ENCODE measurements around the gene ATP8B4.

ATP8B4 gene

DNA sequence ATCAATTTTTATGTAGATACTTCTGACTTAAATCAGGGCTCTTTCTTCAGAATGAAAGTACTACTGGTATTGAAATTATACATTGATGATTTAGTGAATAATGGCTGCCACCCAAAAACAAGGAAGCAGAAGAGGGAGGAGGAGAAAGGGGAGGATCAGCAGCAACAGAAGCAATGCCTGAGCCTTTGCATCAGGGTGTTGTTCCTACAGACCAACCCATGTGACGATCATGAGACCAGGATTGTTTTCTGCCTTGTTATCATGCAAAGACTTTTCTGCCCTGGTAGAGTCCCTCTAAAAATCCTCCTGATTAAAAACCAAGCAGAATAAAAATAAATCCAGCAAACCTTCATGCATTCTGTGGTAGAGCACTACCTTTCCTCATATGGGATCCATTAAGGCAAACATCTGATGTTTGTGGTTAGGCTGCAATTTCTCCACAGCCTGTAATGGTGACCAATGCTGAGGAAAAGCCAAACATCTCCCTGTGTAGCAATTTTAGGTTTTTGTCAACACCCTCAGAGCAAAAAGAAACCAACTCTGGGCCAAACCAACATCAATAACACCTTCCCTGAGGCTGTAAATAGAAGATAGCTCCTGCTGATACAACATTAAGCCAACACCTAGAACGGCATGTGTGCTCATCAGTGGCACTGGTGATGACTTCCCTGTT is 191.7 kb downstream of the ATP8B4 start:
- TF ChIP-seq, protein P1, sequence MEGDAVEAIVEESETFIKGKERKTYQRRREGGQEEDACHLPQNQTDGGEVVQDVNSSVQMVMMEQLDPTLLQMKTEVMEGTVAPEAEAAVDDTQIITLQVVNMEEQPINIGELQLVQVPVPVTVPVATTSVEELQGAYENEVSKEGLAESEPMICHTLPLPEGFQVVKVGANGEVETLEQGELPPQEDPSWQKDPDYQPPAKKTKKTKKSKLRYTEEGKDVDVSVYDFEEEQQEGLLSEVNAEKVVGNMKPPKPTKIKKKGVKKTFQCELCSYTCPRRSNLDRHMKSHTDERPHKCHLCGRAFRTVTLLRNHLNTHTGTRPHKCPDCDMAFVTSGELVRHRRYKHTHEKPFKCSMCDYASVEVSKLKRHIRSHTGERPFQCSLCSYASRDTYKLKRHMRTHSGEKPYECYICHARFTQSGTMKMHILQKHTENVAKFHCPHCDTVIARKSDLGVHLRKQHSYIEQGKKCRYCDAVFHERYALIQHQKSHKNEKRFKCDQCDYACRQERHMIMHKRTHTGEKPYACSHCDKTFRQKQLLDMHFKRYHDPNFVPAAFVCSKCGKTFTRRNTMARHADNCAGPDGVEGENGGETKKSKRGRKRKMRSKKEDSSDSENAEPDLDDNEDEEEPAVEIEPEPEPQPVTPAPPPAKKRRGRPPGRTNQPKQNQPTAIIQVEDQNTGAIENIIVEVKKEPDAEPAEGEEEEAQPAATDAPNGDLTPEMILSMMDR (conservative IDR thresholded peaks at IDR 0.05; ENCODE audit: low read length) = no peak
- DNase-seq (ENCODE audit: low read depth) = peak; percentile 94
- no peak overlapping the region for H3K4me3 ChIP-seq (ENCODE audit: low read length)

DNA sequence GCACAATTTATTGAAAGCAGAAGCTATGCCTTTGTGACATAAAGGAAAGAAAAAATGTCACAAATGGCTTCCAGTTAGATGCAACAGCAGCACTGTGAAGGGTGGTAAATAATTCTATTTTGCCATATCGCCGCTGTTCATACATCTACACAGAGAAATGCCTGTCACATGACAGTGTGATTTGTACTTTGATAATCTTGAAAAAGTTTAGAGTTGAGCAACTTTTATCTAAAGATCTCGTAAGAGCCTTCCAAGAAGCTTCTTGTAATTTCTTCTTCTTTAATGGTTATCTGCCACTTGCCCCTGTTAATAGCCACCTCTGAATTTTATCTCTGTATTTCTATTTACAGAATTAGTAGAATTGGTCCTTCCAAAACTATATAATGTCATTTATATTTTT is 192.3 kb downstream of the ATP8B4 start:
- H3K4me3 ChIP-seq (ENCODE audit: low read length) = no peak overlapping the region
- TF ChIP-seq, protein P1 (conservative IDR thresholded peaks at IDR 0.05; ENCODE audit: low read length) = no peak
- no peak for DNase-seq (ENCODE audit: low read depth)

DNA sequence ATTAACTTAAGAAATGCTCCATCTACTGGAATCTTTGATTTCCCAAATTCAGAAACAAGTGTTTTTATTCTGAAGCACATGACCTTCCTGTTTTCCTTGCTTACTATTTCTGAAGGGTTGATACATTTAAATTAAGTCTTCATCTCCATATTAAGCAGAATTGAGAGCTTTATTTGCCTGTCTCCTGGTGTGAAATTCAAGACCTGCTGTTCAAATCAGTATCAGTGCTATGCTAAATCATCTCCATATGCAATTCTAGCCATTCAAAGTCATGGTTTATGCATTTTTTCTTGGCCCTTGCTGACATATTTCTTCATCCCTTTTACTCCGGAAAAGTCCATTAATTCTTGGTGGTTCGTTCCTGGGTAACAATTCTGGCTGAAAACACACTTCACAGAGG is 195.4 kb downstream of the ATP8B4 start:
- peak; percentile 50 for DNase-seq (ENCODE audit: low read depth)
- TF ChIP-seq, protein P1 (conservative IDR thresholded peaks at IDR 0.05; ENCODE audit: low read length) = no peak
- no peak overlapping the region for H3K4me3 ChIP-seq (ENCODE audit: low read length)

DNA sequence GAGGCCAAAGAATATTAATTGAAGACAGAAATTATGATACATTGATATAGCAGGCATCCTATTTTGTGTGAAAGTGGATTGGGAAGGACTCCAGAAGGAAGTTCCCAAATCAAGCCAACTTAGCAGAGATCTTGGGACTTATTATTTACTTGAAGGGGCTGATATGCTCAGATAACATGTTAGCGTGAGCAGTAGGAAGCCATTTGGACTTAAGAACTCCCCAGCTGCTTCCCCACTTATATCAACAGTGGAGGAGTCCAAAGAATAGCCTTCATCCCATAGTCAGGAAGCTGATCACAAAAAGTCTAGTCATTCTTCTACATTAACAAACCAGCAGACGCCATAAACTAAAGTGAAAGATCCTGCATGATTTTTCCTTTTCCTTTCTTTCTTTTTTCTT is 200.0 kb downstream of the ATP8B4 start:
- TF ChIP-seq, protein P1 (conservative IDR thresholded peaks at IDR 0.05; ENCODE audit: low read length) = no peak
- no peak for DNase-seq (ENCODE audit: low read depth)
- no peak overlapping the region for H3K4me3 ChIP-seq (ENCODE audit: low read length)

DNA sequence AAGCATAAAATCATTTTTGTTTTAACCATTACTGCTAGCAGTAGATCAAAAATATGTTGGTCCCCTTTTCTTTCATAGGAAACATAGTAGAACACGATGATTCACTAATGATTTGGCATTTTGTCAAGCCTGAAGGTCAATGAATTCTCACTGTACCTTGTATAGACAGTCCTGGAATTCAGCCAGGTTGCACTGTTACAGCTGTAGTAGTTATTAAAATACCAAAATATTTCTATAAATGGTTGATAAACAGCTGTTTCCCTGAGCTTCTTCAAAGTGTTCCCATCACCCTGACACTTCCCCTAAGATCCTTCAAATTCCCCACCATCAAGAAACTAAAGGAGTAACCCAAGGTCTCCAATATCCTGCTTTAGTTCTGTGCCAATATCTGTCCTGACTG is 200.9 kb downstream of the ATP8B4 start:
- H3K4me3 ChIP-seq (ENCODE audit: low read length) = no peak overlapping the region
- DNase-seq (ENCODE audit: low read depth) = peak; percentile 8
- TF ChIP-seq, protein P1 (conservative IDR thresholded peaks at IDR 0.05; ENCODE audit: low read length) = no peak

DNA sequence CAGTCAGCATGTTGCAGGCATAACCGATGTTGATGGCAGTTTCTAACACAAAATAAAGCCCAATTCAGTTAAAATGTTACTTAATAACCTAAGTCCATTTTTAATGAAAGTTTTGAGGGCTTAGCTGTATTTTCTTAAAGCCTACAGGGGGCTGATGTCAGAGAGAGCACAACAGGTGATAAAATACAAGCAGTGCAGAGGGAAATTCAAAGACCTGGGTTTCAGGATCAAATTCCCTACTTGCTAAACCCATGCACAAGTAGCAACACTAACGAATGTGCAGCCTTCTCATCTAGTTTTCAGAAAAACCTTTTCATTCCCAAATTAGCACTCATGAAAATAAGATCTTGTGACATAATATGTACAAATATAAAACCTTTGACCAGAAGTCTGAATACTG is 202.0 kb downstream of the ATP8B4 start:
- no peak overlapping the region for H3K4me3 ChIP-seq (ENCODE audit: low read length)
- TF ChIP-seq, protein P1 (conservative IDR thresholded peaks at IDR 0.05; ENCODE audit: low read length) = no peak
- DNase-seq (ENCODE audit: low read depth) = no peak

DNA sequence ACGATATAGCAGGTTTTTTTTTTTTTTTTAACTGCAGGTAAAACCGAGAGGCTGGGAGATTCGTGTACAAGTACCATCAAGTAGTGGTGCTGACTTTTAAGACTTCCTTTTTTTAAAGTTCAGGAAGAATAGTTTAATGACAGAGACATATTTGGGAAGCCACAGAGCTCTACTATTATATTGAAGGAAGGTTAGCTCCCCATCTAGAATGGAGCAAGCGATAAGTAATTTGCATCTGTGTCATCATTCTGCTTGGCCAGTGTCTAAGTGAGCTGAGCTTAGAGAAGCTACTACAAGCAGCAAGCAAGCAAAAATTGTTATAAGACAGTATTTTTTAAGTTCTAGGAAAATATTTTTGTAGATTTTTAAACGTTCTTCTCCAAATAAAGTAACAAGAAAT is 203.2 kb downstream of the ATP8B4 start:
- DNase-seq (ENCODE audit: low read depth) = no peak
- TF ChIP-seq, protein P1 (conservative IDR thresholded peaks at IDR 0.05; ENCODE audit: low read length) = no peak
- H3K4me3 ChIP-seq (ENCODE audit: low read length) = no peak overlapping the region

Data from AG10803 (cell line).